GM12874 (cell line): ENCODE results near the gene PTPRM.

ENCODE experiments used
- TF ChIP-seq, protein P1 (sequence below): IDR thresholded peaks from 2 replicates; pipeline ENCODE4 v1.5.1; 2011; ENCODE audit warnings: low read depth, mild to moderate bottlenecking, control low read depth, low read length, moderate library complexity; ENCODE audit not compliant: insufficient read depth

PTPRM gene

DNA sequence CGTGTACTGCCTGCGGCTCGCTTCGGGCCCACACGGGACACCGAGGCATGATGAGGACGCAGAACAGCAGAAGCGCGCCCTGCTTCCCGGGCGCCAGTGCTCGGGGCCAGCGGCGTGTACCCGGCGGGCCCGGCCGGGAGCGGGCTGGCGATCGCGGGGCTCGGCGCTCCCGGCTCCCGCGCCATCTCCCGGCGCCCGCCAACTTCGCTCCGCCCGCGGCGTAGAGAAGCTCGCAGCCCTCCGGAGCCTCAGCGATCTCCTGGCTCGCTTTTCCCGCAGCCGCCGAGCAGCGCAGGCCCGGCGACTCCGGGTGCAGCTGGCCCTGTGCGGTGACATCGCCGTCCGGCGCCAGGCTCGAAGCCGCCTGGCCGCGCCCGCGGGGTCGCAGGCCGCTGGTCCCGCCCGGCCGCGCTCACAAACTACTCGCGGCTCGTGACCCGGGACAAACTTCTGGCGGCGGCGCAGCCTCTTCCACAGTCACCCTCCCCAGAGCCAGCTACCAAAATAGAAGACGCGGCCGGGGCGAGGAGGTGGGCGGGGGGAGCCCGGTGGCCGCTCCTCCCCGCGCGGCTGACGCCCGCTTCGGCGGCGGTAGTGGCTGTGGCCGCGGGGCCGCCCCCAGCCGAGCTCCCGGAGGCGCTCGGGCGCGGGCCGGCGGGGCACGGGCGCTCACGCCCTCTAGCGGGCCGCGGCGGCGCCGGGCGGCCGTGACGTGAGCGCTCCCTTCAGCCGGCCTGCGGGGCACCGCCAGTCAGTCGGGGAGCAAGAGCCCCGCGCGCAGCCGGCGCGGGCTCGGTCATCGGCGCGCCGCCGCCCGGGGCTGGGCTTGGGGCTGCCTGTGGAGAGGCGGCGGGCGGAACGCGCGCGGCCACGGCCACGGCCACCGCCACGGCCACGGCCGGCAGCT lies at the start of gene PTPRM:
PTPRM (plus strand) TSS at position 750 of the 907 bp plus-strand sequence. CDS start 503 bp downstream, outside the sequence.
- TF ChIP-seq, protein P1, sequence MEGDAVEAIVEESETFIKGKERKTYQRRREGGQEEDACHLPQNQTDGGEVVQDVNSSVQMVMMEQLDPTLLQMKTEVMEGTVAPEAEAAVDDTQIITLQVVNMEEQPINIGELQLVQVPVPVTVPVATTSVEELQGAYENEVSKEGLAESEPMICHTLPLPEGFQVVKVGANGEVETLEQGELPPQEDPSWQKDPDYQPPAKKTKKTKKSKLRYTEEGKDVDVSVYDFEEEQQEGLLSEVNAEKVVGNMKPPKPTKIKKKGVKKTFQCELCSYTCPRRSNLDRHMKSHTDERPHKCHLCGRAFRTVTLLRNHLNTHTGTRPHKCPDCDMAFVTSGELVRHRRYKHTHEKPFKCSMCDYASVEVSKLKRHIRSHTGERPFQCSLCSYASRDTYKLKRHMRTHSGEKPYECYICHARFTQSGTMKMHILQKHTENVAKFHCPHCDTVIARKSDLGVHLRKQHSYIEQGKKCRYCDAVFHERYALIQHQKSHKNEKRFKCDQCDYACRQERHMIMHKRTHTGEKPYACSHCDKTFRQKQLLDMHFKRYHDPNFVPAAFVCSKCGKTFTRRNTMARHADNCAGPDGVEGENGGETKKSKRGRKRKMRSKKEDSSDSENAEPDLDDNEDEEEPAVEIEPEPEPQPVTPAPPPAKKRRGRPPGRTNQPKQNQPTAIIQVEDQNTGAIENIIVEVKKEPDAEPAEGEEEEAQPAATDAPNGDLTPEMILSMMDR = peak; percentile 45

DNA sequence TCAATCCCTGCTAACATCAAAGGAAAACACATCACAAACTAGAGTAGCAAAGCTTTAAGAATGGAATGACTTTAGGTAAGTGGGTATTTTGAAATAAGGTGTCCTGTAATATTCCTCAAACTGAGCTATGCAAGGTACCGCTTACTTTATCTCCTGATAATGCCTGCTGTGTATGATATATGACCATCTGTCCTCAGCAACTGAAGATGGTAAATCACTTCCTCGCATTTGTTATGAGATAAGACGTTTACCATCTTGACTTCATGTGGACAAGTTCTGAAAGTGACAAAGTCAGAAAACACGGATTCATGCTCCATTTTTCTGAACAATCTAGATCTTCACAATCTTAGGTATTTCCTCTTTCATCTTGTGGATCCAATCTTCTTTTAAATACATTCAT lies 49.3 kb upstream of the PTPRM start:
- TF ChIP-seq, protein P1 = no peak

DNA sequence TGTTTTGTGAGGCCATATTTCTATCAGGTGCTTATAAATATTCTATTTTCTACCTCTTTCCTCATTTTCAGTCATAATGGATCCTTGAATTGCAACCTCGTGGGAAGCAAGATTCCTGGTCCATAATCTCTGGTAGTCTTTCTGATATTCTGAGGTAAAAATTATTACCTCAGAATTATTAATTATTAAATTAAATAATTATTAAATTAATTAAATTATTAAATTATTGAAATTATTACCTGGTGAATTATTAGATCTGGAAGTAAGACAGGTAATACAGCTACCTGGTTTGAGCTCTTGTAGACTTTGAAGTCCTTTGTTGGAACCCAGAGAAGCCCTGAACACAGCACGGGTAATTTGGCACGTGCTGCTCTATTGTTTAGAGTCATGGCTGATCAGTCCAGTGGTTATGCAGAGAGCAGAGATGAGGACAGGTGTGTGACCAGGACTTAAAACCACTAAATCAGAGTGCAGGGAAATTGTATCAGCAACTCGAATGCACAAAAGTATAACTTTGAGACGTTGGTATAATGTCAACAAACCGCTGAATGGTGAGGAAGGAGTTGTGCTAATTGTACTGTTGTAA lies 46.8 kb upstream of the PTPRM start:
- TF ChIP-seq, protein P1 = no peak

DNA sequence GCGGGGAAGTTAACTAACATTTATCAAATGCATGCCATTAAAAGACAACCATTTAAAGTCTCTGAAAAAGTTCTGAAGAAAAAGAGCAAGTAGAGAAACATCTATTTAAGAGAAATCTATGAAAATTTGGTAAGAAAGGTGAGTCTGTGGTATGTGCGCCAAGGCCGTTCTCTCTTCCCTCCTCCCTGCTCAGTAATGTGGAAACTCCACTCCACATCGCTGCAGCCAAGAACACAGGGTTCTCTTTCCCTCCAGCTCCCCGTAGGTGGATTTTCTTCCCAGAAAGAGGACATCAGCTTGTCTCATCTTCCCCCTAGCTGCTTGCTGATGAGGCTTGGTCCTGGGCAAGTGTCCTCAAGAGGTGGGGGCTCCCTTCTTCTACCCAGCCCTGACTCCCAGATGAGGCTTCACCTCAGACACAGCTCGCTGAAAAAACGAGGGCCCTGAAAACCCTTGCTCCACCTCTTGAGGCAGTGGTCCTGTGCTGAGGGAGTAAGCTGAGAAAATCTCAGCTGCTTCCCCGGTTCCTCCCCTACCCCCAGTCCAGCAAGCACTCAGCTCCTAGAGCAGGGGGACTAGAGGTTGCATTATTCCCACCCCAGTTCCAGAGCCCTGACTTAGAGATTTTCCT lies 45.8 kb upstream of the PTPRM start:
- TF ChIP-seq, protein P1 = no peak

DNA sequence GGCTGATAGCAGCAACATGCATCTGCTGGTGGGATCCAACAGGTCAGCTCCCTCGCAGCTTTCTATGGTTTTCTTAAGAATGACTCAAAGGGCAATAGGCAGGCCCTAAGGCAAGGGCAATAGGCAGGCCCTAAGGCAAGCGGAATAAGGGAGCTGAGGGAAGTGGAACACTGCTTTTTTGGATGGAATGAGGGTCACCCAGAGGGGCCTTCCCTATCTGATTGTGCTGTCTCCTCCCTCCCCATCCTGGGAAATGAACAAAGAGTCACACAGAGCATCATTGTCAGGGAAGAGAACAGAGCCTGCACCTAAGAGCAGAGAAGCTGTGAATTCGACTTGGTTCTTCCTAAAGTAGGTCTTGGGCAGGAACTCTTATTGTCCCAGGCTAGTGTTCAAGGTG lies 43.3 kb upstream of the PTPRM start:
- TF ChIP-seq, protein P1 = no peak

DNA sequence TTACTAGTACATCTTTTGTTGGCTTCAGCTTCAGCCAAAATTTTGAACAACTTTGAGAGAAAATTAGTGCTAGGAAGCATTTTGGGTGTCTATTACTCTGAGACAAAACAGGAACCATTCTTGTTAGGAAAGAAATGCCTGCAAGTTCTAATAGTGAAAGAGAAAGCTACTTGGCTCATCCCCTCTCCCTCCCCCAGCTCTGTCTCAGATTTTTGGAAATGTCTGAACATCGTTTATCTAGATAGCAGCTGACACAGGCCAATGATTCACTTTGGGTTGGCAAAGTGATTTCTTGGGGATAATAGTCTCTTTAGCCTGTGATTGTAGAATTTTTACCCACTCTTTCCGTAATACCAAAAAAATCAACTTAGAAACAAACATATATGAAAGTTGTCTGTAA lies 42.3 kb upstream of the PTPRM start:
- TF ChIP-seq, protein P1 = no peak

DNA sequence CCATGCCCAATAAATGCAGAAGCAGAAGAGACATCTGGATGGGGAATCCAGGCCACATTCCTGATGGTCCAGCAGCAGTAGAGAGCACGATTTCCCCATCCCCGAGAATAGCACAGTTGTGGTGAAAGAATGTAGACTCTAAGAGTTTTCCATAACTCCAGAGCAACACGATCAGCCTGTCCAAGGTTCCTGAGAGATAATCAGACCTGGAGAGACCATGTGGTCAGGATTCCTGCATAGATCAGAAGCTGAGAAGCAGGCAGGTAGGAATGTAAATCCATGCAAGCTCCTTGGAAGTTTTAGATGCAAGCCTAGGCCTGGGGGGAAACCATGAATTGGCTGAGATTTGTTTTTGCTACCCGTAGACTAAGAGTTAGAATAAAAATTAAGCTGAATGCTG lies 34.2 kb upstream of the PTPRM start:
- TF ChIP-seq, protein P1 = no peak
